ENCODE results near the gene PPHLN1.

Gene PPHLN1

DNA sequence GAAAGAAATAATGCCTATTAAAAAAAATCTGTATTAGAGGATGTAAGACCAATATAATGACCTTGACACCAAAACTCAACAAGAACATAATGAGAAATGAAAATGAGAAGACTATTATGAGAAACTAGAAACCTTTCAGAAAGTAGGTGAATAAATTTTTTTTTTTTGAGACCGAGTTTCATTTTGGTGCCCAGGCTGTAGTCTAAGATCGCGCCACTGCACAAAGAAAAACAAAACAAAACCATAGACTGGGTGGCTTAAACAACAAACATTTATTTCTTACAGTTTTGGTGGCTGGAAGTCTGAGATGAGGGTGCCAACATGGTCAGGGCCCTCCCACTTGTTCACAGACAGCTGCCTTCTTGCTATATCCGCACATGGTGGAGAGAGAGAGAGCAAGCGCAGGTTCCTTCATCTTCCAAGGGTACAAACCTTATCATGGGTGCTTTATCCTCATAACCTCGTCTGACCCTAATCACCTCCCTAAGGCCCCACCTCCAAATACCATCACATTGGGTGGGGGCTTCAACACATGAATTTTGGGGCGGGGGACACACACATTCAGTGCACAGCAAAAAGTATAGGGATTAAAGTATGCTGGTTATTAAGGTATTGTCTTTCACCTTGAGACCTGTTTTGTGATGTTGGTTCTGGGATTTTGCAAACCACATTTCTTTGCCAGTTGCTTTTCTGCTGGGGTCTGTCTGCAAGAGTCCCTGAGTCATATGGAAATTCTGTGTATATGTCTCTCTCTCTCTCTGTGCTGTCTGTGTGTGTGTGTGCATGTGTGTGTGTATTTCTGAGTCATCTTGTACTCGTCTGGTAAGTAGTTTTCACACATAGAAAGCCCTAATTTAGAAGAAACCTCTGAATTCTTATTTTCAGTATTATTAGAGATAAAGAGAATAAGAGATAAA, 26.3 kb upstream of the PPHLN1 start:
- TF ChIP-seq TCF12 (IDR thresholded peaks at IDR 0.05; ENCODE audit: low read depth) (no peak), NFIC (IDR thresholded peaks at IDR 0.05) (no peak), YY1 (IDR thresholded peaks at IDR 0.05; ENCODE audit: low read depth) (no peak), CEBPB (IDR thresholded peaks at IDR 0.05) (no peak), EP300 (IDR thresholded peaks at IDR 0.05; ENCODE audit: borderline replicate concordance) (no peak), ZBTB7A (IDR thresholded peaks at IDR 0.05; ENCODE audit: low read depth) (no peak), FOXM1 (IDR thresholded peaks at IDR 0.05; ENCODE audit: borderline replicate concordance, low read depth) (no peak), RAD21 (IDR thresholded peaks at IDR 0.05; ENCODE audit: low read depth) (no peak), EGR1 (IDR thresholded peaks at IDR 0.05) (no peak), CREB1 (IDR thresholded peaks at IDR 0.05; ENCODE audit: low read depth) (no peak)
- TF ChIP-seq, protein P1, sequence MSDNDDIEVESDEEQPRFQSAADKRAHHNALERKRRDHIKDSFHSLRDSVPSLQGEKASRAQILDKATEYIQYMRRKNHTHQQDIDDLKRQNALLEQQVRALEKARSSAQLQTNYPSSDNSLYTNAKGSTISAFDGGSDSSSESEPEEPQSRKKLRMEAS (IDR thresholded peaks at IDR 0.05): no peak
- TF ChIP-seq, protein P2, sequence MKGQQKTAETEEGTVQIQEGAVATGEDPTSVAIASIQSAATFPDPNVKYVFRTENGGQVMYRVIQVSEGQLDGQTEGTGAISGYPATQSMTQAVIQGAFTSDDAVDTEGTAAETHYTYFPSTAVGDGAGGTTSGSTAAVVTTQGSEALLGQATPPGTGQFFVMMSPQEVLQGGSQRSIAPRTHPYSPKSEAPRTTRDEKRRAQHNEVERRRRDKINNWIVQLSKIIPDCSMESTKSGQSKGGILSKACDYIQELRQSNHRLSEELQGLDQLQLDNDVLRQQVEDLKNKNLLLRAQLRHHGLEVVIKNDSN (IDR thresholded peaks at IDR 0.05): no peak

DNA sequence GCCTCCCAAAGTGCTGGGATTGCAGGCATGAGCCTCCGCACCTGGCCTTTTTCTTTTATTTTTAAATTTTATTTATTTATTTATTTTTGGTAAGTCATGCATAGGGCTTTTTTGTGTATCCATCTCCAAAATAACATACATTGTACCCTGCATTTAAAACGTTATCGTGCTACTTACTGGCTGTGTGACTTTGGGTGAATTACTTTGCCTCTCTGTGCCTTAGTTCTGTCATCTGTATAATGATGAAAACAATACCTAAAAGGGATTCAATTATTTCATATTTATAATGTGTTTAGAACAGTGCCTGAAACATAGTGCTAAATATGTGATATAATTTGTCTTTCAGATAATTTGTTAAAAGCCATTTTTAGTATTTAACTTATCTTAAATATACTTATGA, 19.7 kb upstream of the PPHLN1 start:
- TF ChIP-seq YY1 (IDR thresholded peaks at IDR 0.05; ENCODE audit: low read depth): no peak
- TF ChIP-seq FOXM1 (IDR thresholded peaks at IDR 0.05; ENCODE audit: borderline replicate concordance, low read depth): no peak
- TF ChIP-seq, protein P3, sequence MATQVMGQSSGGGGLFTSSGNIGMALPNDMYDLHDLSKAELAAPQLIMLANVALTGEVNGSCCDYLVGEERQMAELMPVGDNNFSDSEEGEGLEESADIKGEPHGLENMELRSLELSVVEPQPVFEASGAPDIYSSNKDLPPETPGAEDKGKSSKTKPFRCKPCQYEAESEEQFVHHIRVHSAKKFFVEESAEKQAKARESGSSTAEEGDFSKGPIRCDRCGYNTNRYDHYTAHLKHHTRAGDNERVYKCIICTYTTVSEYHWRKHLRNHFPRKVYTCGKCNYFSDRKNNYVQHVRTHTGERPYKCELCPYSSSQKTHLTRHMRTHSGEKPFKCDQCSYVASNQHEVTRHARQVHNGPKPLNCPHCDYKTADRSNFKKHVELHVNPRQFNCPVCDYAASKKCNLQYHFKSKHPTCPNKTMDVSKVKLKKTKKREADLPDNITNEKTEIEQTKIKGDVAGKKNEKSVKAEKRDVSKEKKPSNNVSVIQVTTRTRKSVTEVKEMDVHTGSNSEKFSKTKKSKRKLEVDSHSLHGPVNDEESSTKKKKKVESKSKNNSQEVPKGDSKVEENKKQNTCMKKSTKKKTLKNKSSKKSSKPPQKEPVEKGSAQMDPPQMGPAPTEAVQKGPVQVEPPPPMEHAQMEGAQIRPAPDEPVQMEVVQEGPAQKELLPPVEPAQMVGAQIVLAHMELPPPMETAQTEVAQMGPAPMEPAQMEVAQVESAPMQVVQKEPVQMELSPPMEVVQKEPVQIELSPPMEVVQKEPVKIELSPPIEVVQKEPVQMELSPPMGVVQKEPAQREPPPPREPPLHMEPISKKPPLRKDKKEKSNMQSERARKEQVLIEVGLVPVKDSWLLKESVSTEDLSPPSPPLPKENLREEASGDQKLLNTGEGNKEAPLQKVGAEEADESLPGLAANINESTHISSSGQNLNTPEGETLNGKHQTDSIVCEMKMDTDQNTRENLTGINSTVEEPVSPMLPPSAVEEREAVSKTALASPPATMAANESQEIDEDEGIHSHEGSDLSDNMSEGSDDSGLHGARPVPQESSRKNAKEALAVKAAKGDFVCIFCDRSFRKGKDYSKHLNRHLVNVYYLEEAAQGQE (IDR thresholded peaks at IDR 0.05; ENCODE audit: low read depth): no peak
- no peak for TF ChIP-seq ZBTB7A (IDR thresholded peaks at IDR 0.05; ENCODE audit: low read depth)
- TF ChIP-seq, protein P1 (IDR thresholded peaks at IDR 0.05): no peak
- TF ChIP-seq CREB1 (IDR thresholded peaks at IDR 0.05; ENCODE audit: low read depth): no peak
- TF ChIP-seq TCF12 (IDR thresholded peaks at IDR 0.05; ENCODE audit: low read depth): no peak
- no peak for TF ChIP-seq EGR1 (IDR thresholded peaks at IDR 0.05)
- TF ChIP-seq TEAD4 (IDR thresholded peaks at IDR 0.05): no peak
- TF ChIP-seq, protein P2 (IDR thresholded peaks at IDR 0.05): no peak

DNA sequence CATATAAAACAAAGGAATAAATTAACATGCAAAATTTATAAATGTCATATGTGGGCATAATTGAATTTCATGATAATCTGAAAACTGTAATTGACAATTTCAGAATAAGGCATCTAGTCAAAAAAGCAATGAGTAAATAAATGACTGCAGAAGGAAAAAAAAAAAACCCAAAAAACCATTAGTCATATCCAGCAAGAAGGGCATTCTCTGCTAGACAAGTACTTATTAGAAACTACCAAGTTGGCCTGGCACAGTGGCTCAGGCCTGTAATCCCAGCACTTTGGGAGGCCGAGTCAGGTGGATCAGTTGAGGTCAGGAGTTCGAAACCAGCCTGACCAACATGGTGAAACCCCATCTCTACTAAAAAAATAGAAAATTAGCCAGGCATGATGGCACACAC, 17.6 kb upstream of the PPHLN1 start:
- TF ChIP-seq CREB1 (IDR thresholded peaks at IDR 0.05; ENCODE audit: low read depth) (no peak), TEAD4 (IDR thresholded peaks at IDR 0.05) (no peak), TAF1 (IDR thresholded peaks at IDR 0.05; ENCODE audit: low read depth) (no peak), ZBTB7A (IDR thresholded peaks at IDR 0.05; ENCODE audit: low read depth) (no peak), YY1 (IDR thresholded peaks at IDR 0.05; ENCODE audit: low read depth) (no peak), EP300 (IDR thresholded peaks at IDR 0.05; ENCODE audit: borderline replicate concordance) (no peak), RAD21 (IDR thresholded peaks at IDR 0.05; ENCODE audit: low read depth) (no peak), TCF12 (IDR thresholded peaks at IDR 0.05; ENCODE audit: low read depth) (no peak), NFIC (IDR thresholded peaks at IDR 0.05) (no peak)
- TF ChIP-seq, protein P1 (IDR thresholded peaks at IDR 0.05): no peak
- TF ChIP-seq, protein P2 (IDR thresholded peaks at IDR 0.05): no peak

DNA sequence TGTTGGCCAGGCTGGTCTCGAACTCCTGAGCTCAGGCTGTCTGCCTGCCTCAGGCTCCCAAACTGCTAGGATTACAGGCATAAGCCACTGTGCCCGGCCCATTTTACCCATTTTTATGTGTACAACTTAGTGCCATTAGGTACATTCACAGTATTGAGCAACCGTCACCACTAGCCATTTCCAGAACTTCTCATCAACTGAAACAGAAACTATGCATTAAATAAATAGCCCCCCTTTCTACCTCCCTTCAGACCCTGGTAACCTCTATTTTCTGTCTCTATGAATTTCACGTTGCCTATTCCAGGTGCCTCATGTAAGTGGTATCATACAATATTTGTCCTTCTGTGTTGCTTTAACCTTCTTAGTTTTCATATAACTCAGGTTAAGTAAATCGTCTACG, 16.0 kb upstream of the PPHLN1 start:
- TF ChIP-seq YY1 (IDR thresholded peaks at IDR 0.05; ENCODE audit: low read depth) (no peak), CEBPB (IDR thresholded peaks at IDR 0.05) (no peak), TAF1 (IDR thresholded peaks at IDR 0.05; ENCODE audit: low read depth) (no peak), EP300 (IDR thresholded peaks at IDR 0.05; ENCODE audit: borderline replicate concordance) (no peak), TCF12 (IDR thresholded peaks at IDR 0.05; ENCODE audit: low read depth) (no peak), EGR1 (IDR thresholded peaks at IDR 0.05) (no peak), TEAD4 (IDR thresholded peaks at IDR 0.05) (no peak), FOXM1 (IDR thresholded peaks at IDR 0.05; ENCODE audit: borderline replicate concordance, low read depth) (no peak), CREB1 (IDR thresholded peaks at IDR 0.05; ENCODE audit: low read depth) (no peak), ZBTB7A (IDR thresholded peaks at IDR 0.05; ENCODE audit: low read depth) (no peak), RAD21 (IDR thresholded peaks at IDR 0.05; ENCODE audit: low read depth) (no peak), NFIC (IDR thresholded peaks at IDR 0.05) (no peak)
- TF ChIP-seq, protein P3 (IDR thresholded peaks at IDR 0.05; ENCODE audit: low read depth): no peak
- TF ChIP-seq, protein P1 (IDR thresholded peaks at IDR 0.05): no peak
- TF ChIP-seq, protein P2 (IDR thresholded peaks at IDR 0.05): no peak
